GM19468 (cell line): ENCODE measurements around the gene GRB10.
"Not testable (repeated sequence)": the region's sequence is repeated elsewhere in the genome, so short reads cannot be mapped to it uniquely, and the experiment has no call there.

Experiments used
- ATAC-seq: cut with Tn5 transposase; IDR thresholded peaks from one replicate; pipeline ENCODE4 v1.9.1; 2021; ENCODE audit warnings: mild to moderate bottlenecking, moderate library complexity, moderate number of reproducible peaks; ENCODE audit not compliant: unreplicated experiment; ENCODE audit errors: extremely low read depth

GRB10 gene

DNA sequence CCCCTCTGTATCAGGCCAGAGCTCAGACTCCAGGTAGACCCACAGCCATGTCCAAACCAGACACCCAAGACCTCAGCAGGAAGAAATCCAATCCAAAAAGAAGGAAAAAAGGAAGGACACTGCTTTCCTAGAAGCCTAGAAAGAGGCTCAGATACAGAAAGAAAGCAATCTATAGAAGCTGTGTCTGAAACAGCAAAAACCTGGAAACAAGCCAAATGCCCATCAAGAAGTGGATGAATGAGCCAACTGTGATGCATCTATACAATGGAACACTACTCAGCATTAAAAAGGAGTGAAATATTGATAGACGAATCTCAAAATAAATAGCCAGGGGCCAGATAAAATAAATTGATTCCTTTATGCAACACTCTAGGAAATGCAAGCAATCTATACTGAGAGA lies 31.6 kb downstream of the GRB10 start:
- ATAC-seq = no peak

DNA sequence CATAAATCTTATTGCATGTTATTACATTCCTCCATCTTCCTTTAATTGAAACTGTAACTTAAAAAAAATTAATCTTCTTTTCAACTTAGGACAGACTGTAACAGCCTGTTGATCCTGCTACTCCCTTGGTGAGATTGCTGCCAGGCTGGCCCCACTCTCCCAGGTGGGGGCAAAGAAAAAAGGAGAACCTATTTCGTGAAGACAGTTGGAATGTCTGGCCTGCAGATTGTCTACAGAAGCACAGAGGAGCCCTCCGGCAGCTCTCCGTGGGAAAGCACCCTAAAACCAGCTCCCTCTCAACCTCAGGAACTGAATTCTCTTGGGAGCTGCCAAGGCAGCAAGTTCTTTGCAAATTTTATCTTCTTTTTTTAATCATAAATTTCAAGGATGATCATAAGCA lies 32.8 kb downstream of the GRB10 start:
- ATAC-seq = no peak

DNA sequence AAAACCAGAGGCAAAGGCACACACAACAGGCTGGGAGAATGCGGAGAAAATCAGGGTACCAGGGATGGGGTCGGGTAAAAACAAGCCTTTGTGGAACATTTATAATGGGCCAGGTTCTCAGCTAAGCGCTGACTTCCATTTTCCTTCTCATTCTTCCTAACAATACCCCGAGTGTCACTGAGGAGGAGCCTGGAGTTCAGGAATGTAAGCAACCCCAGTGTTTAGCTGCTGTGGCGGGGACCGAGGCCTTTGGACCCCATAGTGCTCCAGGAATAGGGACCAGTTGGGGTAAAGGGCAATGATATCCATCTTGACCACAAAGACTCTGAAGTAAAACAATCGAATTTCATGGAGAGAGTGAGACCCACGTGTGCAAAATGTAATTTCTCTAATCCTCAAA lies 34.2 kb downstream of the GRB10 start:
- ATAC-seq = no peak

DNA sequence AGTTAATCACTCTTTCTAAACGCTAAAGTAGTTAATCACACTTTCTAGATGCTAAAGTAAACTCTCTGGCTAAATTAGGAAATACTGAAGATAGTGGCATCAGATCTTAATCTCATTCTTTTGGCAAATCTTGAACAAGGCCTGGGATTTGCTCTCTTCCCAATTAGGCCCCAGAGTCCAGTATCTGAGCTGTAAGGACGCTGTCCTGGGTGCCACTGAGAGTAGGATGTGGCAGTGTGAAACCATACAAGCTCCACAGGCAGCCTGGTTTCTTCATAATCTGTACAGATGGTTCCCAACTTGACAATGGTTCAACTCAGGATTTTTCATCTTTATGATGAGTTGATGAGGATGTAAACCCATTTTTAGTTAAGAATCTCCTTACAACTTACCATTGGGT lies 36.9 kb downstream of the GRB10 start:
- no peak for ATAC-seq

DNA sequence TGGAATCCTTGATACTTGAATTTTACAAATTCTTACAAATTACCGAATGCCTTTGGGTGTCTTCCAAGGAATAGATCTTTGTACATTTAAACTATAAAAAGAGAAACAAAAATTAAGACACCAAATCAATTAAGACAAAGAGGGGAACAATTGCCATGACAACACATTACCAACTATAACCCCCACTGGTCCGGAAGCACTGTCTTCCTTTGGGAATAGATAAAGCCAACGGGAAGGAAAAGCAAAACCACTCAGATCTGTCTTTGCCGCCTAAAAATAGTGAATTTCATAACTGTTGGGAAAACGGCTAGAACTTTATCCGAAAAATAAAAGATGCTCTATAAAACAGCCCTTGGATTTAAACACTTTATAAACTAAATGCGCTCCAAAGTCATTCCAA lies 37.4 kb downstream of the GRB10 start:
- no peak for ATAC-seq

DNA sequence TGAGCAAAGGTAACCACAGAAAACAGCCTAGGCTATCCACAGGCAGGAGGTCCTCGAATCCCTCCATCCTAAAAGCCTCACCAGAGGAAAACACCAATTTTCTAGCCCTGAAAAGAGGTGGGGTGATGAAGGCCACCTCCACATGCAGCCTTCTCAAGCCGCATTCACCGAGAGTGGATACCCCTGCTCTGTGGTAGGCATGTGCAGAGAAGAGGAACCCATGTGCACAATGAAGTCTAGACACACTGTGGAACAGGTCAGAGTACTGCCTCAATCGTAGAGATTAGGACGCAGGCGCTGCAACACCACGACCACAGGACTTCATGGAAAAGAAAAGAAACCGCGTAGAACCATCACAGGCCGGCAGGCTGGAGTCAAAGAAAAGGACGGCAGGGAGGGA lies 38.8 kb downstream of the GRB10 start:
- ATAC-seq = no peak

DNA sequence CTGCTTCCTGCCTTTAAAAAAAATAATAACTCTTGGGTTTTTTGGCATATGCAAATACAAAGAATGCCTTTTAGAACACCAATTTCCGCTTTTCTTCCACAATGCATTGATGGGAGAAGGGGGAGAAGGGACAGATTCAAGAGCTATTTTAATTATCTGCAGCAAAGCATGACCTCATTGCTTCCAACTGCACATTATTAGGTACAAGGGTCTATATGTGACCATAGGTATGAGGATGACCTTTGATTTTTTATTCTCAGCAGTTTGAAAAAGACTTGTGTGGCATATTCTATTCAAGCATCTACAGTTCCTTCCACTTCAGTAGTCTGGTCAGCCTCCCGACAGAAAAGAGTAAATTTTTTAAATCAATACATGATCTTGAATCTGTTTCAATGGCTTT lies 39.7 kb downstream of the GRB10 start:
- no peak for ATAC-seq

DNA sequence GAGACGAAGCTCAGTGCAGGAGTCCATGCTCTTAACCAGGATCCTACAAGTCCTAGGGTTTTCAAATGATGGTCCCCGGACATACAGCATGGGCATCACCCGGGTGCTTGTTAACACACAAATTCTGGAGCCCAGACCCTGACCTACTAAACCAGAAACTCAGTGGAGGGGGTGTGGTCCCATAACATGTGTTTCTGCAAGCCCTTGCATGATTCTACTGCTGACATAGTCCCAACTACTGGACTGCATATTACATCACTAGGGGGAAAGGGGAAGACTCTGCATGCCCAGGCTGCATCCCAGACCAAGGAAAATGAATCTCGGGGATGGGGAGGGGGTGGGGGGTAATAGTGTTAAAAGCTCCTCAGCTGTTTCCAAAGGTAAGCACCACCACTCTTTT lies 40.3 kb downstream of the GRB10 start:
- ATAC-seq = no peak

DNA sequence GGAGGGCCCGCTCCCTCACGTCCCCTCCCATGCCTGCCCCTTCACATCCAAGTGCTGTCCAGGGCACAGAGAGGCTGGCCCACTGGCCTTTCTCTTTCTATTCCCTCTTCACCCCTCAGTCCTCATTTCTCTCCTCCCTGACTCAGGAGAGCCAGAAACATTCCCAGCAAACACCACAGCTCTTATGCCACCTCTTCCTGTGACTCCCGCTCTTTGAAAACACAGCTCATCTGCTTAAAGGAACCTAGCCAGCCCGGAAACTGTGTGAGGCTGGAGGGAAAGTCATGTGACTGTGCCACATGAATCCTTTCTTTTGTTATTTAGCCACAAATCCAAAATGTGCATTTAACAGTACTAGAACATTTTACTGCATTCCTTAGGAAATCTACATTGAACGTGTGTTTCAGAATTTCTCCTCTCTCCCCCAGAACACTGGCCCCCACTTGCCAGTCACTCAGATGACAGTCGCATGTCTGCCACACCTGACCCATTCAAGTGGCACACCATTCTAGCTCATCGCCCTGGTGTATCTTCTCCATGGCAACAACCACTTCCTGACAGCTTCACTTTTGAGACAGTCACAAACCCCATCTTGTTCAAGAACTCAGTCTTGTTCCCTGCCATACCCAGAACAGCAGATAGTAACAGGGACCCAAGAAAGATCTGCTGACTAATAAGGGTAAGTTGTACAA lies 42.8 kb downstream of the GRB10 start:
- ATAC-seq = no peak

DNA sequence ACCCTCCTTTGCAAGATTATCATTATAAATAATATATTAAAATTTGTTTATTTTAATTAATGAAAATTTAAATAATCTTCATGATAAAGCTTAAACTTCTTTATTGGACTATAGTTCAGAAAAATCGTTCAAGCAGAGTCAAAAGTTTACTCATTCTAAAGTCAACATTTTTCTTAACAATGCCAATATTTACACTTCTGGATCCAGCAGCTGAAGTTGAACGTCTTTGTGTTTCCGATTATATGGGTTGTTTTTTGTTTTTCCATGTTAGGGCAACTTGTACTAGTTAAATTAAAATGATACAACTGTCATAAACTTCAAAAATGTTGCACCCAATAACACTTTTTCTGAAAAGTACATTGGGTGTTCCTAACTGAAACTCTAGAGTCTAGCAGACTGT lies 43.8 kb downstream of the GRB10 start:
- no peak for ATAC-seq

DNA sequence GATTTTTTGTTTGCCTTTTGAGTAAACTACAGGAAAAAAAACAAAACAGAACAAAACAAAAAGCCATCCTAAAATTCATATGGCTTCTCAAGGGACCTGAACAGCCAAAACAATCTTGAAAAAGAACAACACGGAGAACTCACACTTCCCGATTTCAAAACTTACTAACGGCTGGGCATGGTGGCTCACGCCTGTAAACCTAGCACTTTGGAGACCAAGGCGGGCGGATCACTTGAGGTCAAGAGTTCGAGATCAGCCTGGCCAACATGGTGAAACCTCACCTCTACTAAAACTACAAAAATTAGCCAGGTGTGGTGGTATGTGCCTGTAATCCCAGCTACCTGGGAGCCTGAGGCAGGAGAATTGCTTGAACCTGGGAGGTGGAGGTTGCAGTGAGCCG lies 46.9 kb downstream of the GRB10 start:
- ATAC-seq = not testable (repeated sequence)

DNA sequence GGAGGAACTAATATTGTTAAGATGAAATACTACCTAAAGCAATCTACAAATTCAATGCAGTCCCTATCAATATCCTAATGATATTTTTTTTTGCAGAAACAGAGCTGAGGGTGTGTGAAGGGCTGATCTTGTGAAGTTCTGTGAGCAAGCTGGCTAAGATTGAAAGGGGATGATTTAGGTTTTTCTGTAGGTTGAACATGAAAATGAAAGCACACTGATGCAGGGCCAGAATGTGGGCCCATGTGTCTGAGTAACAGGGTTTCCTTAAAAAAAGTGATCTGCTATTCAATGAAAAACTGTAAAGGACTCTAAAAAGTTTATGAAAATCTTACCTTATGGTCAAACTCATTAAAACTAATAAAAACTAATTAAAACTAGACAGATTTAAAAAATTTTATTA lies 47.4 kb downstream of the GRB10 start:
- no peak for ATAC-seq

DNA sequence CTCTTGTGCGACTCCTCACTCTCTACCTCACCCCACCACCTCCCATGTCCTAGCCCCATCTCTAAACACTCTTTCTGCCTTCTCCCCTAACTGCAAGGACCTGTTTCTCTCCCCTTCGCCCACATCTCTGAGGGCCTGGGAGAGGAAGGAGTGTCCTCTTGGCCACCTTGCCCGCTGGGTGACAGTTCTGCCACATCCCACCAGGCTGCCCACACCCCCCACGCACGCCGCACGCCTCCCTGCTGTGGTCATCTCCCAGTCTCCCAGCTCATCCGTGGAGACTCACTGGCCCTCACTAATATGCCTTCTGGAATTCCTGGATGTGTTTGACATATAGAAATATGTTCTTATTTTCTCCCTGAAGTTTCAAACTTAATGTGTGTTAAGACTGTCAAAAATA lies 48.5 kb downstream of the GRB10 start:
- no peak for ATAC-seq

DNA sequence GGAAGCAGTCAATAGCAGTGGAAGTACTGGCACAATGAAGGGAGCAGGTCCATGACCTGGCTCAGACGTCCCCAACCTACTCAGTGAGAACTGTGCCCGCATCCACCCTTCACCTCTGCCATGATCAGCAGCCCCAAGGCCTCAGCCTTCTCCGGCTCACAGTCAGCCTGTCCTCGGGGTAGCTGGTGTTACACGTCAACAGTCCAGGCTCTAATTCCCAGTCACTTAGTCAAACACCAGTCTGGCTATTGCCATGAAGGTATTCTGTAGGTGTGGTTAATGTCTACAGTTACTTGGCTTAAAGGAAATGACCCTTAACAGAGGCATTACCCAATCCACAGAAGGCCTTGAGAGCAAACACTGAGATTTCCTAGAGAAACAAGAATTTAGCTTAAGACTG lies 49.1 kb downstream of the GRB10 start:
- no peak for ATAC-seq

DNA sequence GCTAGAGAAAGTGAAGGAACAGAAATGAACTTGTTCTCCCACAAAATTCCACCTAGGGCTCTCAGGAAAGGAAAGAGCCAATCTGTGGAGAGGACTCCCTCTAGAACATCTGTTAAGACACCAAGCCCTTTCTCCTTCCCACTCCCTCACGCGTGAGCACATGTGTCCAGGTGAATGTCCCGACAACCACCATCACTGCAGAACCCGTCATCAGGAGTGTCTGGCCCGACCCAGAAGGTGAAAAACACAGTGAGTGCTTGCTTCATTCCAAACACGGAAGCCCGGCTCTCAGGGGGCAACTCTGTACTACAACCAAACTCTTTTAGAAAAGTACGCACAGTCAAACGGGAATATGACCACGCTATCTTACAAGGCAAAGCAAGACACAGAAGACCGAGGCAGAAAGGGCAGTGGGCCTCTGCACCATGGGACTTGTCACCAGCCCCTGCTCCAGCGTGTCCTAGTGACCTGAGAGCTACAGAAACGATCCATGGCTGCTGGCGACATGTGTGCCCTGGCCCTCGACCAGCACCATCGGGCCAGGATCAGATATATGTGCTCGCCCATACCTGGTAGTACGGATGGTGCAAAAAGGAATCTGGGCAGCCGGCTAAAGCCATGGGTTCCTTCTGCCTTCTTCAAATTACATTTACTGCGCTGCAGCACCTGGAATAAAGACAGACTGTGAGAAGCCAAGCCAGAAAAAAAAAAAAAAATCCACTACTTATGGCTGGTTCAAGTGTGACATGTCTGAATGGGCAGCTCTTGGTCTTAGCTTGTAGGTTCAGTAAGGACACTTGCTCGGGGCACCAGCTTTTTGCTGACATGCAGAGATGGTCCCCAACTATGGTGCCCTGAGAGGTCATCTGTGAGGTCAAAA lies 50.8 kb downstream of the GRB10 start:
- ATAC-seq = no peak

DNA sequence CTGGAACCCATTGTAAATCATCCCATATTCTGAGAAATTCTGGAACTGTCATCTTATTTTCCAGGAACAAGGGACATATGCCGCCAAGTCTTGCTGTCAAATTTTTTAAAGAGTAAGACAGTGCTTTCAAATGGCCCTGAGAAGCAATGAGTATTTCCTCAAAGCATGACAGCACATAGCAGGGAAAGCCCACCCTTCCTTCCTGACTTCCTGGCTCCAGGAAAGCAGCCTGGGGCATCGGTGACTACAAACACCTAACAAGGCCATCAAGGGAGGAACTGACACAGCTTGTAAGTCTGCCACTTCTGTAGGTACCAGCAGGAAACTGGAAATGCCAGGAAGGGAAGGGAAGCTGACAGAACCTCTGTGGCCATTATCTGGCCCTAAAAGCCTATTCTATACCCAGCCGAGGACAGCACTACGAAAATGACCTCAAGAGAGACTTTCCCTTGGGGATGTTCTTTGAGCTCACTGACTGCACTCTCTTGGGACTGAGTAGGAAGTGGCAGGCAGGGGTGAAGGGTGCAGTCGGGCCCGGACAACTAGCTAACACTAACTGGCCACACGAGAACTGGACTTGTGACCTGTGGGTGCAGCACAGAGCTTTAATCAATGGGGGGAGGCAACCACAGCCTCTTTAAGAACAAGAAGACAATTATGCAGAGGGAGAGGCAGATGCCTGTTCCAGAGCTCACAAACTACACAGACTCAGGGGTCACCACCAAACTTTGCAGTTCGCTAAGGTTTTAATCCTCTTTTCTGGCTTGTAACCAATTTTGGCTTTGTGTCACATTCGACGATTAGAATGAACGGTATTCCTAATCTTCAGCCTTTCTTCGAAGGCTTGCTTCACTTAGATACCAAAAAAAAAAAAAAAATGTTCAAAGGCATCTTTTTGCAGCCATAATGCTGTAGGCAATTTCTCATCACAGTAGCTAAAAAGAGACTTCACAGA lies 52.0 kb downstream of the GRB10 start:
- no peak for ATAC-seq

DNA sequence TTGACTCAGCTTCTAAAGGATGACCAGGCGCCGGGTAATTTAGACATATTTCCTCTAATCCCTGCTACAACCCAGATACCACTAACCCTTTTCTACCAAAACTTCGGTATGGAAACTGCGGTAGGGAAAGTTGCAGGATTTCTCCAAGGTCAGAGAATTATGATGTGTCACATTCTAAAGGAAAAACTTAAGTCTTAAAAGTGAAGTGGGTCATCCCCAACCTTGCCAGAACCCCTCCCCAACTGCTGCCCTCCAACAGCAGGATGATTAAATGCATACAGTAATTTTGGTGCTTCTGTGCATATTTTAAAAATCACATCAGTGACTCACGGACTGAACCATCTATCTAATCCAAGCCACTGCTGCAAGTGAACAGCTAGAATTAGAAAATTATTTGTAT lies 52.7 kb downstream of the GRB10 start:
- no peak for ATAC-seq

DNA sequence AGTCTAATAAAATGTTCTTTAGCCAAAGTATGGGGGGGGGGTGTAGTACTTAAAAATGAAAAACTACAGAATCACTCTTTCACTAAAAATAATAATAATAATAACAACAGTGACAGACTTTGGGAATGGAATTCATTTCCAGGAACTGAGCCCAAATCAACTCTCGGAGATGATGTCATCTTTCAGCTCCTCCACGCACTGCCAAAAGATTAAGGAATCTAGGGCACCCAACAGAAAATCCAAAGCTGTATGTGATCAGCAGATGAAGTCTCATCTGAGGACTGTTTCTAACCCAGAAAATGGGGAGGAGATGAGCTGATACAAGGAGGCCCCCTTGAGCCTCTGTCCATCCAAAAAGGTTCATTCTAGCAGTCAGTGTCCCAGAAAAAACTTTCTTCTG lies 54.5 kb downstream of the GRB10 start:
- ATAC-seq = no peak

DNA sequence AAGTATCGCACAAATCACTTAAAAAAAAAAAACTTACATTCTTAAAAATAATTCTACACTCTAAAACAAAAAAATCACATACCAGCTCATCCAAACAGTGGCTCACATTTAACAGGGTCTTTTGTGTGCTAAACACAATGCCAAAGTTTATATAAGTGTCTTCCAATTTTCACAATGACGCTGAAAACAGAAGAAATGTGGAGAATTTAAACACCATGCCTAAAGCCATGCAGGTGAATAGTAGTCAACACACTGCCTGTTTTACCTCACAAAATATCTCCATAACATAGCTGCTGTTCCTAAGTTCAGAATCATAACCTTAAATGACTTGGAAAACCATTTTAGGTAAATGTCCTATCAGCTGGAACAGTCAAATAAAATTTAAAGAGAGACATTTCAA lies 55.0 kb downstream of the GRB10 start:
- no peak for ATAC-seq

DNA sequence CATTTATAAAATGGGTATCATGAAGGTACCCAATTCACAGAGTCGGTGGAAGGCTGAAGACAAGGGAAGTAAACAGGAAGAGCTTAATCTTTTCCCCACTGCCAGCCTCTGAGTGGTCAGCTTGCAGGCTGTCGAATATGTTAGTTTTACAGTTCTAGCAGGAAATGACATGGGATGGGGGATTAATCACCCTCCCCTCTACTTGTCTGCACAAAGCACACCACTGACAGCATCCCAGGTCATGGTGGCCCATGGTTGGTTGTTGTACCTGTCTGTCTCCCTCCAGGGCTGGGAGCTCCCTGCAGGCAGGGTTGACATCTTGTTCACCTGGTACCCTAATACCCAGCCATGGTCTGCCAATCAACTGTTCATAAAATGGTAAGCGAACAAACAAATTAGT lies 55.6 kb downstream of the GRB10 start:
- no peak for ATAC-seq

DNA sequence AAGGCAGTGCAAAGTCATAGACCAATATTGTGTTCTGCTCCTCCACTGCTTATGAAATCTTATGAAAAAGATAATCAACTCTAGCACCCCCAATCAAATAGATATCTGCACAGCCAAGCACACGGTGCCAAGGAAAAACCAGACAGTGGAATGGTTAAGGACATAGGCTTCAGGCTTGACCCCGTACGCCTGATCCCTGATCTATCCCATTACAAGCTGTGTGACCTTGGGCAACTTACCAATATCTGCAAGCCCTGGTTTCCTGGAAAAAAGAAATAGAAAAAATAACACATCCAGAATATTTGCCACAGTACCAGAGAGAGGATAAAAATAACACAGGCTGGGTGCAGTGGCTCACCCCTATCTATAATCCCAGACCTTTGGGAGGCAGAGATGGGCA lies 56.9 kb downstream of the GRB10 start:
- ATAC-seq = no peak
